ENCODE data around the gene DENND1A. TPM values are rescaled to one million over a fixed set of nuclear protein-coding genes. Genes with fewer than 3 reads are reported as not detected.

Gene DENND1A
- total RNA-seq, 1 donor from 2014 or later, result 19.9 TPM

DNA sequence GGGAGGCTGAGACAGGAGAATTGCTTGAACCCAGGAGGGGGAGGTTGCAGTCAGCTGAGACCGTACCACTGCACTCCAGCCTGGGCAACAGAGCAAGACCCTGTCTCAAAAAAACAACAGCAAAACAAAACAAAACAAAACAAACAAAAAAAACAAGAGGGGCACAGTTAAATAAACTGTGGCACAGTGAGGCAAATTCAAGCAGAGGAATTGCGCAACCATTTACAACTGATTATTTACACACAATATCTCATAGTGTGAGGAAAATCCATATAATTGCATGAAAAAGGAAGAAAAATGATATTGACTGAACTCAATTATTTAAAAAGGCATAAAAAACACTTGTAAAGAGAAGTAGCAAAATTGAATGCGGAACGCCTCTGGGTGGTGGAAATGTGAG lies 412.4 kb downstream of the DENND1A start:
- Mint-ChIP-seq H3K9me3 (no peaks in the 10 kb centered on the region), H3K4me1 (ENCODE audit: unreplicated experiment) (peaks cover 6% of the 10 kb centered on the region), H3K4me3 (no peak overlapping the region), H3K27ac (no peak overlapping the region), H3K27me3 (no peaks in the 10 kb centered on the region), H3K36me3 (no peaks in the 10 kb centered on the region)
- TF ChIP-seq, protein P1, sequence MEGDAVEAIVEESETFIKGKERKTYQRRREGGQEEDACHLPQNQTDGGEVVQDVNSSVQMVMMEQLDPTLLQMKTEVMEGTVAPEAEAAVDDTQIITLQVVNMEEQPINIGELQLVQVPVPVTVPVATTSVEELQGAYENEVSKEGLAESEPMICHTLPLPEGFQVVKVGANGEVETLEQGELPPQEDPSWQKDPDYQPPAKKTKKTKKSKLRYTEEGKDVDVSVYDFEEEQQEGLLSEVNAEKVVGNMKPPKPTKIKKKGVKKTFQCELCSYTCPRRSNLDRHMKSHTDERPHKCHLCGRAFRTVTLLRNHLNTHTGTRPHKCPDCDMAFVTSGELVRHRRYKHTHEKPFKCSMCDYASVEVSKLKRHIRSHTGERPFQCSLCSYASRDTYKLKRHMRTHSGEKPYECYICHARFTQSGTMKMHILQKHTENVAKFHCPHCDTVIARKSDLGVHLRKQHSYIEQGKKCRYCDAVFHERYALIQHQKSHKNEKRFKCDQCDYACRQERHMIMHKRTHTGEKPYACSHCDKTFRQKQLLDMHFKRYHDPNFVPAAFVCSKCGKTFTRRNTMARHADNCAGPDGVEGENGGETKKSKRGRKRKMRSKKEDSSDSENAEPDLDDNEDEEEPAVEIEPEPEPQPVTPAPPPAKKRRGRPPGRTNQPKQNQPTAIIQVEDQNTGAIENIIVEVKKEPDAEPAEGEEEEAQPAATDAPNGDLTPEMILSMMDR (conservative IDR thresholded peaks at IDR 0.05), result no peak
- DNase-seq (ENCODE audit: extremely low spot score, unreplicated experiment), result no peak

DNA sequence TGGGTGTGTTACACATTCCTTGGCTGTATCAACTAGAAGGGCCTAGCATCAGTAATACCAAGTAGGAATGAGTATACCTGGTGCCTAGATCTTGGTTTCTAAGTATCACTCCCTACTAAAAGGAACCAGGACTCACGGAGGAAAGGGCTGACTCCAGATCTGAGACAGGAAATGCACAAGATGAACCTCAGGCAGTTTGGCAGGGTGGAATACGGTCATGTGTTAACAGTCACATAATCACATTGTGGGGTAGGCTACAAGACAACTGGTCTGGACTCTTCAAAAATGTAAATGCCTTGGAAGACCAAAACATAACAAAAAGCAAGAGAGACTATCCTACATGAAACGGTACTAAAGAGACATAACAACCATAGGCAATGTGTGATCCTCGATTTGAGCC lies 415.2 kb downstream of the DENND1A start:
- H3K4me3 Mint-ChIP-seq, result no peak overlapping the region
- no peaks in the 10 kb centered on the region for H3K9me3 Mint-ChIP-seq
- no peak overlapping the region for H3K27ac Mint-ChIP-seq
- no peaks in the 10 kb centered on the region for H3K4me1 Mint-ChIP-seq (ENCODE audit: unreplicated experiment)
- DNase-seq (ENCODE audit: extremely low spot score, unreplicated experiment), result no peak
- H3K36me3 Mint-ChIP-seq, result no peaks in the 10 kb centered on the region
- TF ChIP-seq, protein P1 (conservative IDR thresholded peaks at IDR 0.05), result no peak
- H3K27me3 Mint-ChIP-seq, result no peaks in the 10 kb centered on the region

DNA sequence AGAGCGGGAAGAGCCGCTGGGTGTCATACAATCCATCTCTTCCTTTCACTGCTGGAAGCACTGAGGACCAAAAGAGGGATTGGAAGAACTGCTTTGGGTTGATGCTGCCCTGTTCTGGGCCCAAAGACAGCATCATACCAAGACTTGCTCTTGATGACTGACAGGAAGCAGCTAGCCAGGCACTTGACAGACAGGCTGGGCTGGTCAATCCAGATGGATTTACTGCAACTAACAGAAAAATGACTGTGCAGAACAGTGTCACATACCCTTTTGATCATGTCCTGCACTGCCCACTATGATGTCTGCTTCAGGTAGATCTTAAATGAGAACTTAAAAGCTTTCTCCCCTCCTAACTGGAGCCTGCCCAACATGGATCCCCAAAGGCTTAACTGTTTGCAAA lies 416.4 kb downstream of the DENND1A start:
- no peak overlapping the region for H3K4me3 Mint-ChIP-seq
- no peak overlapping the region for H3K27ac Mint-ChIP-seq
- H3K4me1 Mint-ChIP-seq (ENCODE audit: unreplicated experiment), result no peaks in the 10 kb centered on the region
- TF ChIP-seq, protein P1 (conservative IDR thresholded peaks at IDR 0.05), result no peak
- no peaks in the 10 kb centered on the region for H3K27me3 Mint-ChIP-seq
- no peak for DNase-seq (ENCODE audit: extremely low spot score, unreplicated experiment)
- no peaks in the 10 kb centered on the region for H3K36me3 Mint-ChIP-seq
- no peaks in the 10 kb centered on the region for H3K9me3 Mint-ChIP-seq

DNA sequence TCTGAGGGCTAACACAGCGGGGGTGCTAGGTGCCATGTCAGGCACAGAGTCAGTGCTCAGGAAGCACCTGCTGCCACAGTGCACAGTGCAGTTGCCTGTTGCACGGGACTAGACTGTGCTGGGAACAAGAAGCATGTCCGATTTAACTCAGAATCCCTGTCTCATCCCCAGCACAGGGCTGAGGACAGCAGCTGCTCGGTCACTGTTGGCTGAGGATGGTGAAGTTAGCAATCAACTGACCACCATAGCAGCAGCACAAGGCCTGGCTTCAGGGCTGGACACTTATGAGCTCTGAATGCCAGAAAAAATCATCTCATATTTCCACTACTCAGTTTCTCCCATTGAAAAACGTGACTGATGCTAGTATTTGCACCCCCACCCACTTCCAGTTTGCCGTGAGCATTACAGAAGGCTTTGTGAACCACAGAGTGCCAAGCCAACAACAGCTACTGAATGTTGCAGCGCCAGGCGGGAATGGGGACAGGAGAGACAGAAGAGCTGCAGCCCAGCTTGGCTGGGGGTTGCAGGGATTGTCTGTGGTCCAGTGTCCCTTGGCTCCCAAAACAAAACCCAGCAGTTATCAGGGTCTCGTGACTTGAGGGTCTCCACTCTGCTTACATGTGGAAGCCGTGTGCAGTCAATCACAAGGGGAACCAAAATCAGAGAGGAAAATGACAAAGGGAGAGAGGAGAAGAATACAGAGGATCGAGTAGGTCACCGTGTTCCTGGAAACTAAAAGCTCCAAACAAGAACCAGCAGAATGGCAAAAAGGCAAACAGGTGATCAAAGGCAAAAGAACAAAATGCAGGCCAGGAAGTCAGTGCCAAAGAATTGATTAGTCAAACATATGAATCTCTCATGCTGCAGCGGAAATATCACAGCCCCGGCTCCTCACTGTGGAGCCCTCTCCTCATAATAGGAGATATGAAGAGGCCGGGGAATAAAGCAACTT lies 418.3 kb downstream of the DENND1A start:
- H3K4me1 Mint-ChIP-seq (ENCODE audit: unreplicated experiment), result no peaks in the 10 kb centered on the region
- H3K27me3 Mint-ChIP-seq, result no peaks in the 10 kb centered on the region
- DNase-seq (ENCODE audit: extremely low spot score, unreplicated experiment), result no peak
- no peak overlapping the region for H3K4me3 Mint-ChIP-seq
- no peaks in the 10 kb centered on the region for H3K9me3 Mint-ChIP-seq
- H3K27ac Mint-ChIP-seq, result no peak overlapping the region
- no peaks in the 10 kb centered on the region for H3K36me3 Mint-ChIP-seq
- TF ChIP-seq, protein P1 (conservative IDR thresholded peaks at IDR 0.05), result no peak

DNA sequence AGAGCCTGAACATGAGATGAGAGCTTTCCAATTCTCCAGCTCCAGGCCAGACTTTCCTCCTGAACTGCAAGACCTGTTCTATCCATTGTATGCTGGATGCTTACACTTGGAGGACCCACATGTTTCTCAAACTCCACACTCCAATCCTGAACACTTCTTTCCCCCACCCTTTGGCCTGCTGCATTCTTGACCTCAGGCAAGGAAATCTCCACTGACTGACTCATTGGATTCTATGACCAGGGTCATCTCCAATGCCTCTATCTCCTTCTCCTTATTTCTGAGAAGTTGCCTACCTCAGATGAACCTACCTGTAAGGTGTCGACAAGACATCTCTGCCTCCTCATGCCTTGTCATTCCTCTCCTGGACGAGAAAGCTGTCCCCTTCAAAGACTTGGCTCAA lies 420.3 kb downstream of the DENND1A start:
- H3K36me3 Mint-ChIP-seq, result no peaks in the 10 kb centered on the region
- TF ChIP-seq, protein P1 (conservative IDR thresholded peaks at IDR 0.05), result no peak
- no peak for DNase-seq (ENCODE audit: extremely low spot score, unreplicated experiment)
- H3K27me3 Mint-ChIP-seq, result no peaks in the 10 kb centered on the region
- H3K9me3 Mint-ChIP-seq, result no peaks in the 10 kb centered on the region
- H3K27ac Mint-ChIP-seq, result no peak overlapping the region
- no peaks in the 10 kb centered on the region for H3K4me1 Mint-ChIP-seq (ENCODE audit: unreplicated experiment)
- no peak overlapping the region for H3K4me3 Mint-ChIP-seq
